Measurements from ENCODE around the gene ANKRD24. TPM values are rescaled to one million over a fixed set of nuclear protein-coding genes. Genes with fewer than 3 reads are reported as not detected.
"Not testable (repeated sequence)": the region's sequence is repeated elsewhere in the genome, so short reads cannot be mapped to it uniquely, and the experiment has no call there.

Gene ANKRD24
- 0.48 and 1.1 TPM in 2 replicates for total RNA-seq (ENCODE audit: low replicate concordance)
- long read RNA-seq: 0 reads

DNA sequence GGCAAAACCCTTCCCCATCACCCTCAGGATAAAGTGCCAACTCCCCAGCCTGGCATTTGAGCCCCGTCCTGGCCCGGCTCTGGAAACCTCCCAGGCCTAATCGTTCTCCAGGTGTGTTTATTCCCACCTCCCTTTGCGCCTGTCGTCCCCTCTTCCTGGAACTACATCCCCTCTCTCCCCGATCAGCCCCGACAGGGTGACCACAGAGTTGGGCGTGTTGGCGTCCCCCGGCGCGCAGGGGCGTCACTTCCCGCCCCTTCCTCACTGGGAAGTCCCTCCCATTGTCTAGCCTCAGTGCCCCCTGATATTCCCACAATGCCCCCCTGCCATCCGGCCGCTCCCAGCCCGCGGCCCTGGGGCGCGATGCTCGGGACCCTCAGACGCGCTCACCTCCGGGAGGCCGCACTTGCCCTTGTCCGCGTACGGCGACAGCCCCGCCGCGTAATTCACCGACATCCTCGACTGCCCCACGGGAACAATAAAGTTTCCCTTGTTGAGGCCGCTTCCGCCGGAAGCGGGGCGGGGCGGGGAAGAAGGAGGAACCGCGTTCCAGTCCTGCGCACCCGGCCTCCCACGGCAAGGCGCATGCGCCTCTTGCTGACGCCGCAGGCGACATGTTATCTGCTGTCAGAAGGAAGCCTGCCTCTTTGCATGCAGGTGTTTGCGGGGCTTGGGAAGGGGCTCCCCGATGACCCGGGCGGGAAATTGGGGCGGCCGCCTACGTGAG is at the start of gene ANKRD24, which contains the start of gene SIRT6:
Gene ANKRD24 (plus strand): TSS at position 606 of the 727 bp plus-strand sequence. CDS start 3,737 bp downstream, outside the sequence.
Gene SIRT6 (minus strand): TSS at position 480 of the 727 bp plus-strand sequence. CDS start 24 bp downstream, at position 456.
- TF ChIP-seq, protein P1, sequence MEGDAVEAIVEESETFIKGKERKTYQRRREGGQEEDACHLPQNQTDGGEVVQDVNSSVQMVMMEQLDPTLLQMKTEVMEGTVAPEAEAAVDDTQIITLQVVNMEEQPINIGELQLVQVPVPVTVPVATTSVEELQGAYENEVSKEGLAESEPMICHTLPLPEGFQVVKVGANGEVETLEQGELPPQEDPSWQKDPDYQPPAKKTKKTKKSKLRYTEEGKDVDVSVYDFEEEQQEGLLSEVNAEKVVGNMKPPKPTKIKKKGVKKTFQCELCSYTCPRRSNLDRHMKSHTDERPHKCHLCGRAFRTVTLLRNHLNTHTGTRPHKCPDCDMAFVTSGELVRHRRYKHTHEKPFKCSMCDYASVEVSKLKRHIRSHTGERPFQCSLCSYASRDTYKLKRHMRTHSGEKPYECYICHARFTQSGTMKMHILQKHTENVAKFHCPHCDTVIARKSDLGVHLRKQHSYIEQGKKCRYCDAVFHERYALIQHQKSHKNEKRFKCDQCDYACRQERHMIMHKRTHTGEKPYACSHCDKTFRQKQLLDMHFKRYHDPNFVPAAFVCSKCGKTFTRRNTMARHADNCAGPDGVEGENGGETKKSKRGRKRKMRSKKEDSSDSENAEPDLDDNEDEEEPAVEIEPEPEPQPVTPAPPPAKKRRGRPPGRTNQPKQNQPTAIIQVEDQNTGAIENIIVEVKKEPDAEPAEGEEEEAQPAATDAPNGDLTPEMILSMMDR (conservative IDR thresholded peaks at IDR 0.05): no peak
- peak within 1 kb of the TSS; percentile 97 for H3K4me3 Mint-ChIP-seq
- peaks cover 6% of the 10 kb centered on the region for H3K27me3 Mint-ChIP-seq
- H3K36me3 Mint-ChIP-seq: no peaks in the 10 kb centered on the region
- DNase-seq (ENCODE audit: extremely low spot score, unreplicated experiment): peak; percentile 96
- peak within 1 kb of the TSS; percentile 93 for H3K27ac Mint-ChIP-seq
- no peaks in the 10 kb centered on the region for H3K9me3 Mint-ChIP-seq
- H3K4me1 Mint-ChIP-seq (ENCODE audit: unreplicated experiment): peaks cover 11% of the 10 kb centered on the region

DNA sequence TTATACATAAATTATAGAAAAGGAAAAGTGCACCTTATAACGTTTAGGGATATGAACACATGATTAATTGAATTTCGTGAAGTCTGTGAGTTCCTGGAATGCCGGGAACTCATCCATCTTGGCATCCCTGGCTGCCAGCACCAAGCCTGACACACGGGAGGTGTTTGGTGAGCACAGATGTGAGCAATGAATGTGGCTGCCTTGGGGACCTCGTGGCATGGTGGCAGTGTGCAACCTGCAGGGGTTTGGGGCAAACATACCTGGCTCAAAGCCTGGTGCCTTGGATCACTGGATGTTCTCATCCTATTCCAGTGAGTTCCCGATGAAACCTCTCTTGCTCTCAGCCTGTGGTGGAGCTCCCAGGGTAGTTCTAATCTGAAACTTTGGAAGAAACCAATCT is 48.1 kb upstream of the ANKRD24 start:
- H3K4me3 Mint-ChIP-seq: no peak overlapping the region
- H3K27me3 Mint-ChIP-seq: no peaks in the 10 kb centered on the region
- no peak overlapping the region for H3K27ac Mint-ChIP-seq

DNA sequence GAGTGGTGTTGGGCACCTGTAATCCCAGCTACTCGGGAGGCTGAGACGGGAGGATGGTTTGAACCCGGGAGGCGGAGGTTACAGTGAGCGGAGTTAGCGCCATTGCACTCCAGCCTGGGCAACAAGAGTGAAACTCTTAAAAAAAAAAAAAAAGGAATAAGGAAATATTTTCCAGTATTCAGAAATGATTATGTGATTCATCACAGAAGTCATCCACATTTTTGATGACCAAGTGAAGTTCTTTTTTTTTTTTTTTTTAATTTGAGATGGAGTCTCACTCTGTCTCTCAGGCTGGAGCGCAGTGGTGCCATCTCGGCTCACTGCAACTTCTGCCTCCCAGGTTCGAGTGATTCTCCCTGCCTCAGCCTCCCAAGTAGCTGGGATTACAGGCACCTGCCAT is 47.1 kb upstream of the ANKRD24 start:
- H3K9me3 Mint-ChIP-seq; H3K36me3 Mint-ChIP-seq; H3K27ac Mint-ChIP-seq; DNase-seq (ENCODE audit: extremely low spot score, unreplicated experiment); H3K27me3 Mint-ChIP-seq; H3K4me3 Mint-ChIP-seq: not testable (repeated sequence)
- peaks cover 14% of the 10 kb centered on the region for H3K4me1 Mint-ChIP-seq (ENCODE audit: unreplicated experiment)

More for the DNA sequence above, 48.1 kb upstream of the ANKRD24 start:
- H3K36me3 Mint-ChIP-seq: no peaks in the 10 kb centered on the region
- no peaks in the 10 kb centered on the region for H3K9me3 Mint-ChIP-seq
- TF ChIP-seq, protein P1 (conservative IDR thresholded peaks at IDR 0.05): no peak
- DNase-seq (ENCODE audit: extremely low spot score, unreplicated experiment): no peak
- peaks cover 9% of the 10 kb centered on the region for H3K4me1 Mint-ChIP-seq (ENCODE audit: unreplicated experiment)

DNA sequence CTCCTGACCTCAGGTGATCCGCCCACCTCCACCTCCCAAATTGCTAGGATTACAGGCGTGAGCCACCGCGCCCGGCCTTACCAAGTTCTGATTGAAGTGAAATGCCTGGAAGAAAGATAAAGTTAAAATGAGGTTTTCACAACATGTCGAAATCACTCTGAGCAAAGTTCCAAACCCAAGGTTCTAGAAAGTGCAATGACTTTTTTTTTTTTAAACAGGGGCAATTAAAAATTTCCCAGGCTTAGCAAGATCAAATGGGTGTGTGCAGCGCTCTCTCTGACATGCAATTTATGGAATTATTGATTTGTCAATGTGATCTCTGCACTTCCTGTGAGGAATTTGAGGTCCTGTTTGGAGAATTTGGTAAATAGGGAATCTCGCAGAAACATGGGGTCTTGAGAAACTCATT is 45.8 kb upstream of the ANKRD24 start:
- no peaks in the 10 kb centered on the region for H3K36me3 Mint-ChIP-seq
- TF ChIP-seq, protein P1 (conservative IDR thresholded peaks at IDR 0.05): no peak
- H3K9me3 Mint-ChIP-seq: no peaks in the 10 kb centered on the region
- peaks cover 8% of the 10 kb centered on the region for H3K4me1 Mint-ChIP-seq (ENCODE audit: unreplicated experiment)
- peaks cover 3% of the 10 kb centered on the region for H3K27me3 Mint-ChIP-seq
- DNase-seq (ENCODE audit: extremely low spot score, unreplicated experiment): no peak
- no peak overlapping the region for H3K27ac Mint-ChIP-seq
- H3K4me3 Mint-ChIP-seq: no peak overlapping the region

DNA sequence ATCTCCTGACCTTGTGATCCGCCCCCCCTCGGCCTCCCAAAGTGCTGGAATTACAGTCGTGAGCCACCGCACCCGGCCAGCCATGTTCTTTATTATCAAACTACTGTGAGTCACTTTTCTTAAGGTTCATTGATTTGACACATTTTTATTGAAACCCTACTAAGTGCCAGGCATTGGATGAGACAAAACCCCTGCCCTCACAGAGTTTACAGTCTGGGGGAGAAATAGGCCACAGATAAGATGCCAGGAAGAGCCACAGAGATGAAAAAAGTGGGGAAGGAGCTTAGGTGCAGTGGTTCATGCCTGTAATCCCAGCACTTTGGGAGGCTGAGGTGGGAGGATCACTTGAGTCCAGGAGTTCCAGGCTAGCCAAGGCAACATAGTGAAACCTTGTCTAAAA is 44.0 kb upstream of the ANKRD24 start:
- no peaks in the 10 kb centered on the region for H3K36me3 Mint-ChIP-seq
- H3K4me3 Mint-ChIP-seq: no peak overlapping the region
- peaks cover 4% of the 10 kb centered on the region for H3K27me3 Mint-ChIP-seq
- TF ChIP-seq, protein P1 (conservative IDR thresholded peaks at IDR 0.05): no peak
- peaks cover 8% of the 10 kb centered on the region for H3K4me1 Mint-ChIP-seq (ENCODE audit: unreplicated experiment)
- DNase-seq (ENCODE audit: extremely low spot score, unreplicated experiment): no peak
- H3K9me3 Mint-ChIP-seq: no peaks in the 10 kb centered on the region
- H3K27ac Mint-ChIP-seq: no peak overlapping the region

DNA sequence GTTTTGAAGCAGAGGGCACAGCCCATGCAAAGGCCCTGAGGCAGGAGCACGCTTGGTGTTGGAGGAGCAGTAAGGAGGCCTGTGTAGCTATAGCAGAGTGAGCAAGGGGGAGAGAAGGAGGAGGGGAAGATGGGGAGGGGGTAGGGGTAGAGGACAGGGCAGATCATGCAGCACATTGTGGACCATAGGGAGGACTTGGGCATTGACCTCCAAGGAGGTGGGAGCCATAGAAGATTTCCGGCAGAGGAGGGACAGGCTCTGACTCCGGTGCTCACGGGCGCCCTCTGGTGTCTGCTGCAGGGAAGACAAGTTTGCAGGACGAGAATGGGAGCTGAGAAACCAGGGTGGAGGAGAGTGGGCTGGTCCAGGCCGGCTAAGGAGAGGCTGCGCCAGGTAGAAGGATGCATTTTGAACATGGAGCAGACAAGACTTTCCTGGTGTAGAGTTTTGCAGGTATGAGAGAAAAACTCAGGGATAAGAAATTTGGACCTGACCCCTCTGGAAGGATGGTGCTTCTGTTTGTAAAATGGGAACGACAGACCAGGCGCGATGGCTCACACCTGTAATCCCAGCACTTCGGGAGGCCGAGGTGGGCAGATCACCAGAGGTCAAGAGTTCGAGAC is 42.8 kb upstream of the ANKRD24 start:
- H3K27me3 Mint-ChIP-seq: peaks cover 16% of the 10 kb centered on the region
- peak overlapping the region; percentile 29 for H3K27ac Mint-ChIP-seq
- H3K4me3 Mint-ChIP-seq: no peak overlapping the region
- H3K4me1 Mint-ChIP-seq (ENCODE audit: unreplicated experiment): peaks cover 8% of the 10 kb centered on the region
- peak; percentile 84 for DNase-seq (ENCODE audit: extremely low spot score, unreplicated experiment)
- H3K36me3 Mint-ChIP-seq: no peaks in the 10 kb centered on the region
- TF ChIP-seq, protein P1 (conservative IDR thresholded peaks at IDR 0.05): peak; percentile 79
- no peaks in the 10 kb centered on the region for H3K9me3 Mint-ChIP-seq

All from type B pancreatic cell (in vitro differentiated cells).